Neural progenitor cell (in vitro differentiated cells): ENCODE measurements around the gene GLI1.

ENCODE experiments used
- CTCF ChIP-seq: fragments of 200-600 bp; sonication (generic); IDR thresholded peaks from 2 replicates; pipeline ENCODE4 v1.5.1; 2017; ENCODE audit warnings: antibody characterized with exemption, mild to moderate bottlenecking
- EZH2 ChIP-seq: fragments of 200-600 bp; sonication (generic); IDR thresholded peaks from 2 replicates; pipeline ENCODE4 v1.6.1; 2017; ENCODE audit warnings: antibody characterized with exemption, mild to moderate bottlenecking, moderate library complexity
- EZH2phosphoT487 ChIP-seq: fragments of 200-600 bp; sonication (generic); IDR thresholded peaks from 2 replicates; pipeline ENCODE4 v1.6.1; 2017; ENCODE audit warnings: antibody characterized with exemption

GRCh38 chr12:57485695-57486094 lies 26.1 kb downstream of the GLI1 start:
- TF ChIP-seq CTCF (no peak), EZH2phosphoT487 (no peak), EZH2 (no peak)
